ENCODE data around the gene POFUT1.

POFUT1 gene

GRCh38 chr20:32282461-32282860, 74.8 kb downstream of the POFUT1 start:
- DNase-seq: peak; percentile 71

GRCh38 chr20:32285082-32285620, 77.5 kb downstream of the POFUT1 start:
- no peak for DNase-seq

- DNase-seq: no peak
Measured at GRCh38 chr20:32285621-32286371, 78.1 kb downstream of the POFUT1 start.

GRCh38 chr20:32287231-32287638, 79.6 kb downstream of the POFUT1 start:
- no peak for DNase-seq

All from SHP77 treated with DMSO at 0.1 percent for 48 hours (cell line).